HG02763 (cell line): ENCODE measurements around the gene NAA16.
"Not testable (repeated sequence)": the region's sequence is repeated elsewhere in the genome, so short reads cannot be mapped to it uniquely, and the experiment has no call there.

Source experiments
- ATAC-seq: cut with Tn5 transposase; IDR thresholded peaks from one replicate; pipeline ENCODE4 v1.9.1; 2021; ENCODE audit warnings: mild to moderate bottlenecking, moderate library complexity; ENCODE audit not compliant: unreplicated experiment

The NAA16 gene

GRCh38 chr13:41310963-41311405 lies at the start of gene NAA16:
Gene NAA16 (plus strand): TSS chr13:41311267. CDS start chr13:41311529, 262 bp downstream.
- peak; percentile 78 for ATAC-seq

- ATAC-seq = peak; percentile 89
These were observed 47.7 kb upstream of the NAA16 start, which contains the start of gene MTRF1 for GRCh38 chr13:41263261-41263971. Gene MTRF1 (minus strand): TSS chr13:41263576. CDS start chr13:41260907, 2,669 bp downstream.

- no peak for ATAC-seq
These were observed 44.0 kb upstream of the NAA16 start for GRCh38 chr13:41267106-41267505.

GRCh38 chr13:41268764-41269163 lies 42.3 kb upstream of the NAA16 start:
- no peak for ATAC-seq

- ATAC-seq = no peak
These were observed 39.4 kb upstream of the NAA16 start for GRCh38 chr13:41271456-41272285.

- no peak for ATAC-seq
These were observed 37.1 kb upstream of the NAA16 start for GRCh38 chr13:41273831-41274441.

- no peak for ATAC-seq
These were observed 36.2 kb upstream of the NAA16 start for GRCh38 chr13:41274881-41275280.

- no peak for ATAC-seq
These were observed 34.2 kb upstream of the NAA16 start for GRCh38 chr13:41276824-41277223.

- ATAC-seq = not testable (repeated sequence)
These were observed 31.9 kb upstream of the NAA16 start for GRCh38 chr13:41279156-41279555.

GRCh38 chr13:41282129-41282571 lies 28.9 kb upstream of the NAA16 start:
- ATAC-seq = no peak

- ATAC-seq = no peak
These were observed 26.4 kb upstream of the NAA16 start for GRCh38 chr13:41284512-41285288.

- no peak for ATAC-seq
These were observed 24.7 kb upstream of the NAA16 start for GRCh38 chr13:41286370-41286769.

GRCh38 chr13:41289463-41289881 lies 21.6 kb upstream of the NAA16 start:
- no peak for ATAC-seq

GRCh38 chr13:41291246-41291645 lies 19.8 kb upstream of the NAA16 start:
- no peak for ATAC-seq

- no peak for ATAC-seq
These were observed 17.8 kb upstream of the NAA16 start for GRCh38 chr13:41293272-41293671.

GRCh38 chr13:41294914-41295313 lies 16.2 kb upstream of the NAA16 start:
- no peak for ATAC-seq

GRCh38 chr13:41295973-41296372 lies 15.1 kb upstream of the NAA16 start:
- ATAC-seq = no peak

- ATAC-seq = no peak
These were observed 14.0 kb upstream of the NAA16 start for GRCh38 chr13:41296879-41297646.

- ATAC-seq = no peak
These were observed 11.6 kb upstream of the NAA16 start for GRCh38 chr13:41299316-41300094.
